Measurements from ENCODE around the gene MYO7A.

MYO7A gene

GRCh38 chr11:77093987-77094840, 33.8 kb upstream of the MYO7A start:
- Histone ChIP-seq H3K4me1 (ENCODE audit: control insufficient read depth, low read length) (no peaks in the 10 kb centered on the region), H3K9me2 (replicated peaks; ENCODE audit: control insufficient read depth, low read length) (no peaks in the 10 kb centered on the region), H3K27ac (ENCODE audit: low read depth, low read length) (no peak overlapping the region), H4K20me1 (ENCODE audit: control insufficient read depth, insufficient read depth, low read depth, low read length) (no peaks in the 10 kb centered on the region), H3K9me3 (ENCODE audit: control insufficient read depth, insufficient read depth, low read length) (no peaks in the 10 kb centered on the region), H3K36me3 (ENCODE audit: control insufficient read depth, low read length) (no peaks in the 10 kb centered on the region), H3K27me3 (ENCODE audit: control insufficient read depth, low read length) (no peaks in the 10 kb centered on the region), H3K4me2 (ENCODE audit: low read length) (no peak overlapping the region), H3K4me3 (ENCODE audit: low read length) (no peak overlapping the region), H3F3A (ENCODE audit: control insufficient read depth, insufficient read depth) (no peaks in the 10 kb centered on the region), H3K79me2 (ENCODE audit: control insufficient read depth, low read length) (no peaks in the 10 kb centered on the region)
- no peak for TF ChIP-seq EZH2phosphoT487 (IDR thresholded peaks at IDR 0.05; ENCODE audit: borderline replicate concordance, low read length)
- TF ChIP-seq CTCF (IDR thresholded peaks at IDR 0.05; ENCODE audit: low read depth, low read length, poor library complexity, severe bottlenecking): no peak

DNA sequence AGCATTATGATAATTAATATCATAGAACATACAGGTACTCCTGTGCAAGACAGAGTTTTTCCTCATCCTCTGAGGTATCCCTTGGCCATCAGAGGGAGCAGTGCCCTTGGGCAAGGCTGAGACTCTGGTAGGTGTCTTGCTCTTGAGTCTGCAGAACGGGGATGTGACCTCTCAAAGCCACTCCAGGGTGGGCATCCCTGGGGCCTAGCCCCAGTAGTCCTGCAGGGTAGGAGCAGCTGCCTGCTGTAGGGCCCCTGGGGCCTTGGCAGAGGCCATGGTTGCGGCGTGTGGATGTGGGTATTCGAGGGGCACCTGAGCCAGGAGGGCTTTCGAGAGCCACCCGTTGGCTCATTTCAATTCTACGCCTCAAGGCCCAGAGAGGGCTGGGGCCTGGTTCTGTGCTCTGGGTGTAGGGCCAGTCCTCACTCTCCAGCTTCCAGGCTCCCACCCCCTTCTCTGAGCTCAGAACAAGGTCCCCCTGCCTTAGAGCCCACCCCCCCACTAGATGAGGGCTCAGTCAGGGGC, 33.1 kb upstream of the MYO7A start:
- no peaks in the 10 kb centered on the region for H3K9me3 ChIP-seq (ENCODE audit: control insufficient read depth, insufficient read depth, low read length)
- no peak overlapping the region for H3K4me3 ChIP-seq (ENCODE audit: low read length)
- no peaks in the 10 kb centered on the region for H3F3A ChIP-seq (ENCODE audit: control insufficient read depth, insufficient read depth)
- no peaks in the 10 kb centered on the region for H3K79me2 ChIP-seq (ENCODE audit: control insufficient read depth, low read length)
- H3K36me3 ChIP-seq (ENCODE audit: control insufficient read depth, low read length): no peaks in the 10 kb centered on the region
- no peaks in the 10 kb centered on the region for H3K9me2 ChIP-seq (replicated peaks; ENCODE audit: control insufficient read depth, low read length)
- no peak overlapping the region for H3K4me2 ChIP-seq (ENCODE audit: low read length)
- TF ChIP-seq CTCF (IDR thresholded peaks at IDR 0.05; ENCODE audit: low read depth, low read length, poor library complexity, severe bottlenecking): no peak
- TF ChIP-seq EZH2phosphoT487 (IDR thresholded peaks at IDR 0.05; ENCODE audit: borderline replicate concordance, low read length): no peak
- H3K27ac ChIP-seq (ENCODE audit: low read depth, low read length): no peak overlapping the region
- H3K27me3 ChIP-seq (ENCODE audit: control insufficient read depth, low read length): no peaks in the 10 kb centered on the region
- H4K20me1 ChIP-seq (ENCODE audit: control insufficient read depth, insufficient read depth, low read depth, low read length): no peaks in the 10 kb centered on the region
- H3K4me1 ChIP-seq (ENCODE audit: control insufficient read depth, low read length): no peaks in the 10 kb centered on the region

DNA sequence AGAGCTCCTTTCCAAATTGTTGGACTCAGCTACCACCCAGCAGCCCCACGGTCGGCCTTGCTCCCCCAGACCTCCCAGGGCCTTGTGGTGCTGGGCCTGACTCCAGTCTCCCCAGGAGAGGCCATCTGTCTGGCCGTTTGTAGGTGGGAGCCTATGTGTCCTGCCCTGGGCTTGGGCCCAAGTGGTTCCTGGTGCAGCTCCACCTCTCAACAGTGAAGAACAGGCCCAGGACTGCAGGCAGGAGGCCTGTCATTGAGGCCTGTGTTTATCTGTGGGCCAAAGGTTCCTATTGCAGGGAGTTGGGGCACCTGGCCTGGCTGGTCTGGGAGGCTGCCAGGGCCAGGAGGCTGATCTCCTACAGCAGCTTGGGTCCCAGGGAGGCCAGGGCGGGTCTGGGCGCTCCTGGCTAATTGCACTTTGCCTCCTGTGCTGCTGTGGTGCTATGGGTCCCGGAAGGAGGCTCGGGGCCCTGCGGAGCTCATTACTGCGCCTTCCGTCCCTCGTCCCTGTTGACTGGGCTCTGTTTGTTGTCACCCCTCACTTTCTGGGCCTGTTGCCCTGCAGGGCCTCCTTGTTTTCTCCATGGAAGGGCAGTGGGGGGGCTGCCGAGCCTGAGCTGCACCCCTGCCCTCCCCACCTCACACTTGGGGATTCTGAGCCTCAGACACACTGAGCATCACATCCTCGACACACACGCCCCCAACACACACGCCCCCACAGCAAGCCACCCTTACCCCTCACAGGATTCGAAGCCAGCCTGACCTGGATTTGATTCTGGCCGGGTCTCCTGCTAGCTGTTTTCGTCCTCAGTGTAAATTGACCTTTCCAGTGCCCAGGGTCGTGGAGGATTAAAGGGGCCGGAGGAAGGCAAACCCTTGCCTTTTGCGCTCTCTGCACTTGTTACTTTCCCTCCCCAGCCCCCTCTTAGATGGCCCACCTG, 32.2 kb upstream of the MYO7A start:
- H3K4me1 ChIP-seq (ENCODE audit: control insufficient read depth, low read length): no peaks in the 10 kb centered on the region
- no peaks in the 10 kb centered on the region for H4K20me1 ChIP-seq (ENCODE audit: control insufficient read depth, insufficient read depth, low read depth, low read length)
- no peak overlapping the region for H3K4me3 ChIP-seq (ENCODE audit: low read length)
- TF ChIP-seq EZH2phosphoT487 (IDR thresholded peaks at IDR 0.05; ENCODE audit: borderline replicate concordance, low read length) (no peak), CTCF (IDR thresholded peaks at IDR 0.05; ENCODE audit: low read depth, low read length, poor library complexity, severe bottlenecking) (no peak)
- no peaks in the 10 kb centered on the region for H3F3A ChIP-seq (ENCODE audit: control insufficient read depth, insufficient read depth)
- no peaks in the 10 kb centered on the region for H3K27me3 ChIP-seq (ENCODE audit: control insufficient read depth, low read length)
- no peak overlapping the region for H3K4me2 ChIP-seq (ENCODE audit: low read length)
- no peaks in the 10 kb centered on the region for H3K9me3 ChIP-seq (ENCODE audit: control insufficient read depth, insufficient read depth, low read length)
- H3K79me2 ChIP-seq (ENCODE audit: control insufficient read depth, low read length): no peaks in the 10 kb centered on the region
- H3K9me2 ChIP-seq (replicated peaks; ENCODE audit: control insufficient read depth, low read length): no peaks in the 10 kb centered on the region
- no peaks in the 10 kb centered on the region for H3K36me3 ChIP-seq (ENCODE audit: control insufficient read depth, low read length)
- no peak overlapping the region for H3K27ac ChIP-seq (ENCODE audit: low read depth, low read length)
